ENCODE results near the gene LRSAM1. TPM values are rescaled to one million over a fixed set of nuclear protein-coding genes. Genes with fewer than 3 reads are reported as not detected.

The LRSAM1 gene
- total RNA-seq, 1 donor from 2014 or later: 30.1 TPM

- no peak overlapping the region for H3K4me3 ChIP-seq (ENCODE audit: low read depth, low read length)
- H3K36me3 ChIP-seq (ENCODE audit: control insufficient read depth, insufficient read depth, low read length): no peaks in the 10 kb centered on the region
- TF ChIP-seq CTCF (IDR thresholded peaks at IDR 0.05; ENCODE audit: insufficient read depth, low read length, poor library complexity, severe bottlenecking): no peak
- H3K27me3 ChIP-seq (ENCODE audit: control insufficient read depth, insufficient read depth, low read length): no peaks in the 10 kb centered on the region
- no peak for DNase-seq (ENCODE audit: low read depth)
Measured at GRCh38 chr9:127470662-127471061, 19.4 kb downstream of the LRSAM1 start.

GRCh38 chr9:127473501-127473900, 22.2 kb downstream of the LRSAM1 start:
- DNase-seq (ENCODE audit: low read depth): no peak
- no peak for TF ChIP-seq CTCF (IDR thresholded peaks at IDR 0.05; ENCODE audit: insufficient read depth, low read length, poor library complexity, severe bottlenecking)
- Histone ChIP-seq H3K27me3 (ENCODE audit: control insufficient read depth, insufficient read depth, low read length) (no peaks in the 10 kb centered on the region), H3K36me3 (ENCODE audit: control insufficient read depth, insufficient read depth, low read length) (no peaks in the 10 kb centered on the region), H3K4me3 (ENCODE audit: low read depth, low read length) (no peak overlapping the region)

GRCh38 chr9:127473932-127474331, 22.6 kb downstream of the LRSAM1 start:
- Histone ChIP-seq H3K4me3 (ENCODE audit: low read depth, low read length) (no peak overlapping the region), H3K27me3 (ENCODE audit: control insufficient read depth, insufficient read depth, low read length) (no peaks in the 10 kb centered on the region), H3K36me3 (ENCODE audit: control insufficient read depth, insufficient read depth, low read length) (no peaks in the 10 kb centered on the region)
- no peak for DNase-seq (ENCODE audit: low read depth)
- TF ChIP-seq CTCF (IDR thresholded peaks at IDR 0.05; ENCODE audit: insufficient read depth, low read length, poor library complexity, severe bottlenecking): no peak

- Histone ChIP-seq H3K4me3 (ENCODE audit: low read depth, low read length) (no peak overlapping the region), H3K36me3 (ENCODE audit: control insufficient read depth, insufficient read depth, low read length) (peaks cover 3% of the 10 kb centered on the region), H3K27me3 (ENCODE audit: control insufficient read depth, insufficient read depth, low read length) (no peaks in the 10 kb centered on the region)
- no peak for TF ChIP-seq CTCF (IDR thresholded peaks at IDR 0.05; ENCODE audit: insufficient read depth, low read length, poor library complexity, severe bottlenecking)
- DNase-seq (ENCODE audit: low read depth): no peak
Measured at GRCh38 chr9:127474592-127474991, 23.3 kb downstream of the LRSAM1 start.

GRCh38 chr9:127479507-127480081, 28.3 kb downstream of the LRSAM1 start:
- DNase-seq (ENCODE audit: low read depth): no peak
- no peaks in the 10 kb centered on the region for H3K27me3 ChIP-seq (ENCODE audit: control insufficient read depth, insufficient read depth, low read length)
- no peak overlapping the region for H3K4me3 ChIP-seq (ENCODE audit: low read depth, low read length)
- peaks cover 3% of the 10 kb centered on the region for H3K36me3 ChIP-seq (ENCODE audit: control insufficient read depth, insufficient read depth, low read length)
- TF ChIP-seq CTCF (IDR thresholded peaks at IDR 0.05; ENCODE audit: insufficient read depth, low read length, poor library complexity, severe bottlenecking): no peak

GRCh38 chr9:127482662-127483061, 31.4 kb downstream of the LRSAM1 start:
- TF ChIP-seq CTCF (IDR thresholded peaks at IDR 0.05; ENCODE audit: insufficient read depth, low read length, poor library complexity, severe bottlenecking): no peak
- DNase-seq (ENCODE audit: low read depth): no peak
- H3K27me3 ChIP-seq (ENCODE audit: control insufficient read depth, insufficient read depth, low read length): no peaks in the 10 kb centered on the region
- peaks cover 3% of the 10 kb centered on the region for H3K36me3 ChIP-seq (ENCODE audit: control insufficient read depth, insufficient read depth, low read length)
- no peak overlapping the region for H3K4me3 ChIP-seq (ENCODE audit: low read depth, low read length)

Measured in kidney epithelial cell (primary cell).